SIG-M5 treated with dmso at 0.1 percent for 504 hours (cell line): Measurements from ENCODE around the gene SEMG1.

ENCODE experiments used
- DNase-seq: peaks from one replicate; lab custom pipeline; 2025; ENCODE audit not compliant: unreplicated experiment; lab: John Stamatoyannopoulos, UW

The SEMG1 gene, protein sequence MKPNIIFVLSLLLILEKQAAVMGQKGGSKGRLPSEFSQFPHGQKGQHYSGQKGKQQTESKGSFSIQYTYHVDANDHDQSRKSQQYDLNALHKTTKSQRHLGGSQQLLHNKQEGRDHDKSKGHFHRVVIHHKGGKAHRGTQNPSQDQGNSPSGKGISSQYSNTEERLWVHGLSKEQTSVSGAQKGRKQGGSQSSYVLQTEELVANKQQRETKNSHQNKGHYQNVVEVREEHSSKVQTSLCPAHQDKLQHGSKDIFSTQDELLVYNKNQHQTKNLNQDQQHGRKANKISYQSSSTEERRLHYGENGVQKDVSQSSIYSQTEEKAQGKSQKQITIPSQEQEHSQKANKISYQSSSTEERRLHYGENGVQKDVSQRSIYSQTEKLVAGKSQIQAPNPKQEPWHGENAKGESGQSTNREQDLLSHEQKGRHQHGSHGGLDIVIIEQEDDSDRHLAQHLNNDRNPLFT

DNA sequence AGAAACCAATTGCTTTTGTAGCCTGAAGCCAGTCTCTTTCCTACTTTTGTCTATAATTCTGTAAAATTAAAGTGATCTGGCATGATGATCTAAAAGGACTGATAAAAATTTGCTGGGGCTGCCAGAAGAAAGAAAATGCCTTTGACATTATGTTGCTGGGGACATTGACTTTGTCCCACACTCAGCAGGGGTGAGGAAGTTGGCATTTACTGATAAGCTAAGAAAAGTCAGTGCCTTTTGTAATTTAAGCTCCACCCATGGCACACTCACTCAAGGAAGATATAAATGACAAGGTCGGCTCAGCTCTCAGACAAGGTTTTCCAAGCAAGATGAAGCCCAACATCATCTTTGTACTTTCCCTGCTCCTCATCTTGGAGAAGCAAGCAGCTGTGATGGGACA lies at the start of gene SEMG1:
TSS of gene SEMG1 (plus strand) at position 309 of the 400 bp plus-strand sequence. CDS start at position 330, 21 bp downstream.
- peak; percentile 26 for DNase-seq

DNA sequence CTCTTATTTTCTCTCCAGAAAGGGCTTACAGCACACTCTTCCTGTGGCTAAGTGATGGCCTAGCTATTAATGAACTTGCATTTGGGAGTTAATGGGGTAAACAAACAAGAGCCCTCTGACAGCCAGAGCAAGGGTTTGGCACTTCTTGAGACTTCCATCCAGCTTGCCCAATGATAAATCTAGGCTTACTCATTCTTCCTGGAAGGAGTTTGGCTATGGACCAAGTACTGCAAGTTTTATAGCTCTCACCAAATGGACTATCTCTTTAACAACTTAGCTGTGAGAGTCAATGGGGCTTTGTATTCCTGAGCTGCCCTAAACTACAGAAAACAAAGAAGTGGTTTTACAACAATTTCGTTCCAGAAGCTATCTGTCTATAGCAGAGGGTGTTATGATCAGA lies 48.9 kb upstream of the SEMG1 start:
- no peak for DNase-seq

DNA sequence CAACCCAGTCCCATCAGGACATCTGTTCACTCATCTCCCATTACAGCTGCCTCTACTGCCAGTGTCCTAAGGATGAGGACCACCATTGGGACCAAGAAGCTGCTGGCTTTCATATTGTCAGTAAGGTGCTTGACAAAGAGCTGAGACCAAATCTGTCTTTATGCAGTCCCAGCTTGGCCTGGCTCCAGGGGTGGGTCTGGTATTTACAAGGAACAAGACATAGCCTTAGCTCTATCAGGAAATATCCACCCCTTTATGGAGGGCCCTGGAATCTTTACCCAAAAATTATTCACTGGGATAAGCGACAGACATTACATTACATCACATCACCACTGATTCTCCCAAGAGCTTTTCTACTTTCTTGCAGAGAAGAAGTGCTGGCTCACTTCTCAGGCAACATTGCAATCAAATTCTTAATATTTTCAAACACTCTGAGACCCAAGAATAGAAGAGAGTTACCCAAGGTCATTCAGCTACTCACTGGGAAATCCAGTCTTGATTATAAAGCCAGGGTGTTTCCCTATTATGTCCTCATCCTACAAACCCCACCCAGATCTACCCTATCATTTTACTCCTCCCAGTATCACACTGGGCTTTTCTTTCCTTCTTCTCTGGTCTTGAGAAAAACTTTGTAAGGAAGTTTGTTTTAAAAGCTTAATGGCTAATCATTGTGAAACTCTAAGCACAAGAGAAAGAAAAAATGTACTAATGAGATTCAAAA lies 43.6 kb upstream of the SEMG1 start:
- no peak for DNase-seq

DNA sequence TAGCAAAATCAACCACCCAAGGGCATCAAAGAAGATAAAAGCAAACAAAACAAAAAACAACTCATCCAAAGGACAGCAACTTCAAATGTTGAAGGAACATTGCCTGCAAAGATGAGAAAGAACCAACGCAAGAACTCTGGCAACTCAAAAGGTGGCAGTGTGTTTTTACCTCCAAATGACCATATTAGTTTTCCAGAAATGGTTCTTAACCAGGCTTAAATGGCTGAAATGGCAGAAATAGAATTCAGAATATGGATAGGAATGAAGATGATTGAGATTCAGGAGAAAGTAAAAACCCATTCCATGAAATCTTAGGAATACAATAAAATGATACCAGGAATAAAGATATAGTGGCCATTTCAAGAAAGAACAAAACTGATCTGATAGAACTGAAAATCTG lies 41.9 kb upstream of the SEMG1 start:
- DNase-seq, result no peak

DNA sequence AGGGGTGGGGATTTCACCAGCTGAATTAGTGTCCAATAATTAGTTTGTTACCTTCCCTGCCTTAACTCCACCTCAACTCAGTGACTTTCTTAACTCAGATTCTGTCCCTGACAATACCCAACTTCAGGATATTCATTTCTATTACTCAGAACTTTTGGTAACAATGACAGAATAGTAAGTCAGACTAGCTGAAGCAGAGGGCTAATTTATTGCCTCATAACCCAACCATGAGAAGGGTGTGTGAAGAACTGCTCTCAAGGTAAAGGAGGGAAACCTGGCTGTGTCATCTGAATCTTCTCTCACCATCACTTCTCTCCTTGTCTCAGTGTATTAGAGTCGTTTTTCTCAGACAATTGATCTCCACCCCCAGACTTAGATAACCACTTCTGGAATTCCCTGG lies 33.3 kb upstream of the SEMG1 start:
- no peak for DNase-seq

DNA sequence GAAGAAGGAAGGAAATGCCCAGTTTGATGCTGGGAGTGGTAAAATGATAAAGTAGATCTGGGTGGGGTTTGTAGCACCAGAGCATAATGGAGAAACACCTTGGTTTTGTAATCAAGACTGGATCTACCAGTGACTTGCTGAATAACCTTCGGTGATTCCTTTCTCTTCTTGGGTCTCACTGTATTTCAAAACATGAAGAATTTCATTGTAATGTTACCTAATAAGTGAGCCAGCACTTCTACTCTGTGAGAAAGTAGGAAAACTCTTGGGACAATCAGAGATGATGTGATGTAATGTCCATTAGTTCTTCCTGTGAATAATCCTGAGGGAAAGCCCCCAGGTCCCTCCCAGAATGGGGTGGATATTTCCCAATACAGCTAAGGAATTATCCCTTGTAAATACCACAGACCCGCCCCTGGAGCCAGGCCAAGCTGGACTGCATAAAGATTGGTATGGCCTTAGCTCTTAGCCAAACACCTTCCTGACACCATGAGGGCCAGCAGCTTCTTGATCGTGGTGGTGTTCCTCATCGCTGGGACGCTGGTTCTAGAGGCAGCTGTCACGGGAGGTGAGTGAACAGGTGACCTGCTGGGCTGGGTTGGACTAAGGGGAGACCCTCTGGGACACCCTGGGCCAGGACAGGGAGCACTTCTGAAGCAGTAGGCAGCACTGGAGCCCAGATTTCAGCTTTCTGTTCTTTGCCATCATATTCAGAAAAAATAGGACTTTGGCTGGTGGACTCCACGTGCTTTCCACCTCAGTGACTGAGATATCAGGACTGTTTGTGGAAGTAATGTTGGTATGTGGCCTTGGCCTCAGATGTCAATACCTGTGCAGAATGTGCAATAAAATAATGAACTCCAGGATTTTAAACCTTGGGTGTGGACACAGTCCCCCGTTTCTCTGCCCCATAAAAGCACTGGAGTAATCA lies 32.1 kb upstream of the SEMG1 start, which contains the start of gene PI3:
TSS of gene PI3 (plus strand) at position 469 of the 931 bp plus-strand sequence. CDS start at position 490, 21 bp downstream.
- no peak for DNase-seq

DNA sequence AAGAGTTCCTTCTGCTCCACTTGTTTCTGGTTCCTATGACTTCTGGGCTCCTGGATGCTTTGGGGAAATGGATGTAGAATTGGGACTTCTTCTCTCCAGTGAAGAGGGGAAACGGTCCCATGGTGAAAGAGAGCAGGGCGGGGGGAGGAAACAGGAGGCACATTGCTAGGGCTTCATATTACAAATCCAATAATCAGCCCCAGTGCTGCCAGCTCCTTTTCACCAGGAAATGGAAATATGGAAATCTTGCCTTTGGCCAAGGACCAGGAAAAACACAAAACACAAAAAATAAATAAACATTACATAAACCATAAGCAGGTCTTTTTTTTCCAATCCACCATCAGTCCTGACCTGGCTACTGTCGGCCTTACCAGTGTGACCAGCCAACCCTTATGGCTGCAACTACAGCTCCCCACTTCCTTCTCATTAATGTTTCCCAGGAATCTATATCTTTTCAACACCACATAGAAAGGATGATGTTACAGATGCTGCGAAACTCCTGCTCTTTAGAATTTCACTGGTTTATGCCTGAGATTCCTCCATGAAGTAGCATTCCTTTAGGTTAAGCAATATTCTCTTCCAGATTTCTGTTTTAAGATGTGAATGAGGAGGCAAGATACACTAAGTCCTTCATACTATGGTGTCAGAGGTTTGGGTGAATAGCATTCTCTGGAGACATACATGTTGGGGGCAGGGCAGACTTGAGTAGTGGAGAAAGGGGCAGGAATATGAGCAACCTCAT lies 30.1 kb upstream of the SEMG1 start:
- no peak for DNase-seq

DNA sequence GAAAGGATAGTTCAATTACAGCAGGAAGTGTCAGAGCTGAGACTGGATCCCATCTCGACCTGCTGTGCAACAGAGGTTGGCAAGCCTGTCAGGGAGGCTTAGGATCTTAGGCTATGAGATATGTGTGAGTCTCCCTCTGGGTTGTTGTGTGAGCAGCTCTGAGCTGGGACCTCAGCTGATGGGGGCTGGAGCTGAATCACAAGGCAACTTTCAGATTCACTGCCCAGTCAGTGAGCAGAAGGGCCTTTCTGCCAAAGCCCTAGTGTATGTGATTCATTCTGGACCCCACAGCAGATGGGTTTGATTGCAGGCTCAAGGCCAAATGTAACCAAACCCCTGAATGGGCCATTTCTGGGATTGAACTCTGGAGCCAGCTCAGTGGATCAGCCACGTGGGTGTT lies 27.7 kb upstream of the SEMG1 start:
- DNase-seq, result no peak

DNA sequence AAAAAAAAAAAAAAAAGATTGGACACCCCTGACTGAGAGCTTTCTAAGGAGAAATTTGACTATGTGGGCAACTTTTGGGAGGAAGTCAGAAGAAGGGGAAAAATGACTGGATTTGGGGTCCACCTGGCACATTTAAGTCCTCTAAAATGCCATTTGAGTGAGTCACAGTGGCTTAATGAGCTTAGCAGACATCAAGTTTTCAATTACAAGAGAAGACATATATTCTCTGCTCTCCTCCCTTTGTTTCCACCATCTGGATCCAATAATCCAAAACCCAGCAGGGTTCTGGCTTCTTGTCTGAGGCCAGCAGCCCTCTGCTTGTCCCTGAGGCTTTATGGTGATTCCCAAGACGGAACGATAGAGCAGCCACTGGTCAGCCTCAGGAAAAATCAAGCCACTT lies 25.2 kb upstream of the SEMG1 start:
- no peak for DNase-seq

DNA sequence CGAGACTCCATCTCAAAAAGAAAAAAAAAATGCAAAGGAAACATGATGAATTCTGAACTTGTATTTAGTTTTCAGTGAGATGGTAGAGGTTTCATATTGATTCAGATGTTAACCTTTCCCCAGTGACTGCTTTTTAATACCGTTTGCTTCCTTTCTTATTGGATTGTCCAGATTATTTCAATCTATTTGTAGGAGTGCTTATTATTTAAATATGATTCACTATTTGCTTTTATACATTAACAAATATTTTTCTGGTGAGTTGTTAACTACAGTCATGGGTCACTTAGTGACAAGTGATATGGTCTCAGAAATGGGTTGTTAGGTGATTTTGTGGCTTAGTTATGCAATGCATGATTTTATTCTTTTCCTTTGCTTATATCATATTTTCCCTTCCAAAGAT lies 23.7 kb upstream of the SEMG1 start:
- DNase-seq, result no peak

DNA sequence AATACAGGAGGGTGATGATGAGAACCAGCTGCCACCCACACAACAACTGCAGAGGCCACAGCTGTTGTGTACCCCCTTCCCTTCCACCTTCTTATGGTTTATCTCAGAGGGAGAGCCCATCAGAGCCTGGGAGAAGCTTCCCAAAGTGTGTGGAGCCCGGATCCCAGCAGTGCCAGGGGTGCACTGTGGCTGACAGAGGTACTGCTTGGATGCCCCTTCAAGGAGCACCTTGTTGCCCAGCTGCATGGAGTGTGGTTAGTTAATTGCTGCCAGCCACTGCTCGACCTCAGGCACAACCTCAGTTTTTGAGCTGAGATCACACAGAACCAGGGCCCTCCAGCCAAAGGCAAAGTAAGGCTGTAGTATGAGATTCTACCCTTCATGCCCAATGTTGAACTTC lies 19.1 kb upstream of the SEMG1 start:
- DNase-seq, result no peak

DNA sequence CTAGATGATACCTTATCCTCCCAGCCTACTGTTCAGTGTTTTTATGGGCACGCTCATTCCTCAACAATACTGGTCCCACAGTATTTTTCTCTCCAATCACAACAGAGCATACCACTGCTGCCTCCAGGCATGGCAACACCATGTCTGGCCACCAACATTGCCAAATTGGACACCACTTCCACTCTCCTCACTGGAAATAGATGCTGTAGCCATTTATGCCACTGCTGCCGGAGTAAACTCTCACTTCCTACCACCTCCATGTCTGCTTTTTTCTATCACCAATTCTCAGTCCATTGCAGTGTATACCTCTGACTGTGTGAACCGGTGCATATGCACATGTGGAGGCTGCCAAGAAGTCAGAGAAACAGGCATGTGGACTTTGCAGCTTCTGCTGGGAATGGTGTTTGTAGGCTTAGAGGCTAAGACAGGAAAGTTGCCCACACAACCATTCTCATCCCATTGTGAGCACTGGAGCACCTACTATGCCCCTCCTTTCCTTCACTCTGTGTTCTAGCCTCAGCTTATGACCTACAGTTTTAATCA lies 17.7 kb upstream of the SEMG1 start:
- no peak for DNase-seq

DNA sequence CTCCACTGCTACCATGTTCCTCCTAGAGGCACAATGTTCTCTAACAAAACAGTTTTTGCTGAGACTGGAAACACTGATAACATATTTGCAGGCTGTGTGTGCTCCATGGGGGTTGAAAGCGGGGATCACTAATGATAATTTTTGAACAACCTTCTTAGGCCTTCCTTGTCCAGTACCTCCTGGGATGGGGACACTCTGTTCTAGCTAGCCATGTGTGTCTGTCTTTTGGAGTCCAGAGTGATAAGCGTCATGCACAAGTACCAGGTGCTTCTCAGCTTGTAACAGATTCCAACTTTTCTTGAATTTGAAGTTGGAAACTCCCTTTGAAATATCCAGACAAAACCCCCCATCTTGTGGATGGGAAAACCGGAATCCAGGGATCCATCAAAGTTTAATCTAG lies 17.0 kb upstream of the SEMG1 start:
- no peak for DNase-seq

DNA sequence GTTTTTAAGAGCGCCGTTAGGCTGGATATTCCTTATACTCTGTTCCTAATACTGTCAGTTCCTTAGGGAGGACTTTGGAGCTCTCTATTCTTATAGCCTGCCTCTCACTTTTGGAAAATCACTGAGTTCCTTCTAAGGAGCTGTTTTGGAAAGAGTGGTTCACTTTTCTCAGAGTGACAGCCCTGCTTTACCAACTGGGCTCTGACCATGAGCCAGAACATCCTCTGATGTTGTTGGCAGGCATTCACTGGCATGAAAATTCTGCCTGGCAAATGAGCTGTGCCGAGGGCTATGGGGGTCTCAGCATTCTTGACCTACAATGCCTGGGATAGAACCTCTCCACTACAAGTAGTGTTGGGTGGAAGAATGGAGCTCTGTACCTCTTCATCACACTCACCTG lies 14.9 kb upstream of the SEMG1 start:
- DNase-seq, result no peak

DNA sequence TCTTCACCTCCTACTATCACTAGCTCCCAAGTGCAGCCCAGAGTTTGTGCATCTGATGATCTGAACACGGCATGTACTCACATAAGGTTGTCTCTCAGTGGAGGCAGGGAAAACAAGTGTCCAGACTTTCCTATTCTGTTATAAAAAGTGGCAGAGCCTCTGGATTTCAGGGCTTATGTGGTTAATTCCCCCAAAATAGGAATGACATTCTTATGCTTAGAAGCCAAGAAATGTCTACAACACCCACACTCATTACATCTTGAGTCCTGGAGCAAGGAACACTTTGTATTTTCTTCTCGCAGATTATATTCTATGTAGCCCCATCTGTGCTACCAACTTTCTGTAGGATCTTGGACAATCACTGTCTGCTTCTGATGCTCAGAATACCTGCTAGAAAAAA lies 13.5 kb upstream of the SEMG1 start:
- no peak for DNase-seq

DNA sequence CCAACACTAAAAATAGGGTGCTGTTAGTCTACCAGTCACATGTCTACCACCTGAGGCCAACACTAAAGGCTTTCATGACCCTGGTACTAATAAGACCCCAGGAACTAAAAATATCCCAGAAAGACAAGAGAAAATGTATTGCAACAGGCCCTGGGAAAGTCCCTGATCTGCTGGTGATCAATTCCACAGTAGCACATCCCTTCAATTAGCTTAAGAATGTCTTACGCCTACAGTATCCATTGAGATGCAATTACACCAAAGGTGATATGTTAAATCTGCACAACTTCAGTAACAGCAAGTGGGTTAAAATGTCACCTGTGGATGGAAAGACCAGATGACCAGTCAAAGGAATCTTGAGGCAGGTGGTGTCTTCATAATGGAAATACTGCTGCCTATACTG lies 3.1 kb downstream of the SEMG1 start:
- DNase-seq, result no peak

DNA sequence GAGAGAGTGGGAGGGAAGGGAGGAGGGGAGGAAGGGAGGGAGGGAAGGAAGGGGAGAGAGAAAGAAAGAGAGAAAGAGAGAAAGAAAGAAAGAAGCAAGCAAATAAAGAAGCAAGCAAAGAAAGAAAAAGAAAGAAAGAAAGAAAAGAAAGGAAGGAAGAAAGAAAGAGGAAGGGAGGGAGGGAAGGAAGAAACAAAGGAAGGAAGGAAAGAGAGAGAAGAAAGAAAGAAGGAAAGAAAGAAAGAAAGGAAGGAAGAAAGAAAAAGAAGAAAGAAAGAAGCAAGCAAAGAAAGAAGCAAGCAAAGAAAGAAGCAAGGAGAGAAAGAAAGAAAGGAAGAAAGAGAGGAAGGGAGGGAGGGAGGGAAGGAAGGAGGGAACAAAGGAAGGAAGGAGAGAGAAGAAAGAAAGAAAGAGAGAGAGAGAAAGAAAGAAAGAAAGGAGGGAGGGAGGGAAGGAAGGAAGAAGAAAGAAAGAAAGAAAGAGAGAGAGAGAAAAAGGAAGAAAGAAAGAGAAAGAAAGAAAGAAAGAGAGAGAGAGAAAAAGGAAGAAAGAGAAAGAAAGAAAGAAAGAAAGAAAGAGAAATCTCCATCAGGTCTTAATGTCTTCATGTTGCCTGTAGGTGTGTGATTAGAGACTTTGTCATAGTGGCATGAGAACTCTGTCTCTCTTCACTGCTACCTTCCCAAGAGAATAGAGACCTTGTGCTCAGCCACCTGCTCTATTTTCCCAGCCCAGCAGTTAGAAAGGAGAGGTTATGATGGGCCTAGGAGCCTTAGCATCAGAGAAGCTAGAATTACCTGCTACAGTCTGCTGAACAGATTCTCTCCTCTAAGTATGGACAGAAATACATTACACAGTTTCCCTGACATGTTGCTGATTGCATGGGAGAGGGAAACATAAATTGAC lies 5.0 kb downstream of the SEMG1 start:
- no peak for DNase-seq

DNA sequence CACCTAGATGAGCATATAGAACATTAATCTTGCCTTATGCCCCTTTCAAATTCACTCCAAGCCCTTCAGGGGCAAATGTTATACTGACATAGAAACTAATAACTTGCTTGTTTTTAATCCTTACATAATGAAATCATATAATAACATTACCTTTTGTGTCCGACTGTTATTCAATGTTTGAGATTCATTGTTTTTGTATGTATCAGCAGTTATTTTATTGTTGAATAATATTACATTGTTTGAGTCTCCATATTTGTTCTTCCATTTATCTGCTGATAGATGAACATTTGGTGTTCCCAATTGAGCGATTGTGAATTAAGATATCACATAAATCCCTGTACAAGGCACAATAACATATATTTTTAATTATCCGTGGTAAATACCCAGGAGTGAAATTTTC lies 6.0 kb downstream of the SEMG1 start:
- no peak for DNase-seq

DNA sequence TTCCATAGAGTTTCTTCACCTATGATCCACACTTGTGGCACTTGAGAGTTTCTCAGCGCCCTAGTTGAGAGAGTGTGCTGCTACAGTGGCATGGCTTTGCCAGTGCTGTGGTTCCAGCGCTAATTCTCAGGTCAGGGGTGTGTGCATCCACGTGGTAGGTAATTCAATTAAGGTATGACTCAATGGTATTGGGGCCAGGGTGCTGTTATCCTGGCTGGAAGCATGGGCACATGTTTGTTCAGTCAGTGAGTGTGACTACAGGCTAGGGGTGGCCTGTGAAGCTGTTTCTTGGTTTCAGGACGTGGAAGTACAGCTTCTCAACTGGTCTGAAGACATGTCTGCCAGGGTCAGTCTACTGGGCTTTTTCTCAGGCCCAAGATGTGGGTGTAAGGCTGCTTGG lies 11.3 kb downstream of the SEMG1 start:
- no peak for DNase-seq
